ENCODE results near the gene NDUFAB1. TPM values are rescaled to one million over a fixed set of nuclear protein-coding genes. Genes with fewer than 3 reads are reported as not detected.

The NDUFAB1 gene
- total RNA-seq, 6 donors from 2014 or later: 21.0 to 69.2 (median 44.3) TPM

- Histone ChIP-seq H3K36me3 (peaks cover 9 to 45% (median 26%) of the 10 kb centered on the region in 4 donors), H3K4me3 (peak overlapping the region; percentile 81 to 91 (median 84)), H3K4me1 (peaks cover 19 to 44% (median 24%) of the 10 kb centered on the region in 4 donors), H3K27ac (peak overlapping the region; percentile 83 to 92 (median 88)), H3K27me3 (no peaks in the 10 kb centered on the region), H3K9me3 (no peaks in the 10 kb centered on the region)
- peak; percentile 21 to 92 for DNase-seq
- no peak for TF ChIP-seq EP300 (IDR thresholded peaks at IDR 0.05)
- TF ChIP-seq POLR2A (IDR thresholded peaks at IDR 0.05): peak in 1 of 4 donors; percentile 33
- peak in 1 of 2 donors; percentile 41 for ATAC-seq (ENCODE audit: low FRiP score in 2 of 2)
- WGBS, 2 donors: 3 to 23% methylated on average over 5 to 37 of the region's 60 CpGs
Observed at GRCh38 chr16:23557779-23558702, 38.1 kb downstream of the NDUFAB1 start.

GRCh38 chr16:23556881-23557778 is 39.0 kb downstream of the NDUFAB1 start, which contains the start of the genes EARS2 and UBFD1:
Gene EARS2 (minus strand): TSS chr16:23557350. CDS start chr16:23557343, 7 bp downstream.
Gene UBFD1 (plus strand): TSS chr16:23557727. CDS start chr16:23557743, 16 bp downstream.
- peak; percentile 87 to 99 (median 98) for TF ChIP-seq CTCF (IDR thresholded peaks at IDR 0.05)
- TF ChIP-seq POLR2AphosphoS5 (IDR thresholded peaks at IDR 0.05): peak; percentile 69 to 73
- peak in 3 of 4 donors; percentile 20 to 55 (median 27) for TF ChIP-seq POLR2A (IDR thresholded peaks at IDR 0.05)
- peak in 1 of 4 donors; percentile 50 for TF ChIP-seq EP300 (IDR thresholded peaks at IDR 0.05)
- ATAC-seq (ENCODE audit: low FRiP score in 2 of 2): peak; percentile 97 to 98
- Histone ChIP-seq H3K4me1 (peaks cover 19 to 44% (median 24%) of the 10 kb centered on the region in 4 donors), H3K4me3 (peak within 1 kb of the TSS; percentile 81 to 91 (median 84)), H3K9me3 (no peaks in the 10 kb centered on the region), H3K27me3 (no peaks in the 10 kb centered on the region), H3K36me3 (peaks cover under 1 to 45% (median 22%) of the 10 kb centered on the region in 4 donors), H3K27ac (peak within 1 kb of the TSS; percentile 83 to 92 (median 88))
- peak; percentile 98 to 99 for DNase-seq
- 2 to 4% methylated on average over 18 to 41 of the region's 65 CpGs for WGBS, 2 donors

- WGBS, 2 donors: 73 to 76% methylated on average over 3 of the region's 3 CpGs
- Histone ChIP-seq H3K9me3 (no peaks in the 10 kb centered on the region), H3K4me1 (peaks cover 19 to 32% (median 21%) of the 10 kb centered on the region in 4 donors), H3K27me3 (no peaks in the 10 kb centered on the region), H3K4me3 (no peak overlapping the region), H3K27ac (no peak overlapping the region), H3K36me3 (peaks cover 9 to 44% (median 27%) of the 10 kb centered on the region in 4 donors)
- ATAC-seq (ENCODE audit: low FRiP score in 2 of 2) (no peak), DNase-seq (no peak)
- TF ChIP-seq CTCF (IDR thresholded peaks at IDR 0.05) (no peak), POLR2A (IDR thresholded peaks at IDR 0.05) (no peak), POLR2AphosphoS5 (IDR thresholded peaks at IDR 0.05) (no peak), EP300 (IDR thresholded peaks at IDR 0.05) (no peak)
Observed at GRCh38 chr16:23554536-23554935, 41.6 kb downstream of the NDUFAB1 start.

- H3K27ac ChIP-seq: no peak overlapping the region
- no peak overlapping the region for H3K4me3 ChIP-seq
- ATAC-seq (ENCODE audit: low FRiP score in 2 of 2): no peak
- peaks cover 11 to 59% (median 43%) of the 10 kb centered on the region in 4 donors for H3K36me3 ChIP-seq
- H3K4me1 ChIP-seq: peaks cover 8 to 15% (median 9%) of the 10 kb centered on the region in 4 donors
- no peak for DNase-seq
- H3K27me3 ChIP-seq: no peaks in the 10 kb centered on the region
- TF ChIP-seq POLR2A (IDR thresholded peaks at IDR 0.05): no peak
- no peak for TF ChIP-seq POLR2AphosphoS5 (IDR thresholded peaks at IDR 0.05)
- no peak for TF ChIP-seq CTCF (IDR thresholded peaks at IDR 0.05)
- no peak for TF ChIP-seq EP300 (IDR thresholded peaks at IDR 0.05)
- WGBS, 2 donors: 77 to 82% methylated on average over 6 of the region's 6 CpGs
- H3K9me3 ChIP-seq: no peaks in the 10 kb centered on the region
Observed at GRCh38 chr16:23552161-23552560, 44.0 kb downstream of the NDUFAB1 start.

All from upper lobe of left lung (tissue), 6 donors.